ENCODE measurements around the gene RNASE13. TPM values are rescaled to one million over a fixed set of nuclear protein-coding genes. Genes with fewer than 3 reads are reported as not detected.

The RNASE13 gene
- total RNA-seq, 4 donors from 2014 or later: not detected

DNA sequence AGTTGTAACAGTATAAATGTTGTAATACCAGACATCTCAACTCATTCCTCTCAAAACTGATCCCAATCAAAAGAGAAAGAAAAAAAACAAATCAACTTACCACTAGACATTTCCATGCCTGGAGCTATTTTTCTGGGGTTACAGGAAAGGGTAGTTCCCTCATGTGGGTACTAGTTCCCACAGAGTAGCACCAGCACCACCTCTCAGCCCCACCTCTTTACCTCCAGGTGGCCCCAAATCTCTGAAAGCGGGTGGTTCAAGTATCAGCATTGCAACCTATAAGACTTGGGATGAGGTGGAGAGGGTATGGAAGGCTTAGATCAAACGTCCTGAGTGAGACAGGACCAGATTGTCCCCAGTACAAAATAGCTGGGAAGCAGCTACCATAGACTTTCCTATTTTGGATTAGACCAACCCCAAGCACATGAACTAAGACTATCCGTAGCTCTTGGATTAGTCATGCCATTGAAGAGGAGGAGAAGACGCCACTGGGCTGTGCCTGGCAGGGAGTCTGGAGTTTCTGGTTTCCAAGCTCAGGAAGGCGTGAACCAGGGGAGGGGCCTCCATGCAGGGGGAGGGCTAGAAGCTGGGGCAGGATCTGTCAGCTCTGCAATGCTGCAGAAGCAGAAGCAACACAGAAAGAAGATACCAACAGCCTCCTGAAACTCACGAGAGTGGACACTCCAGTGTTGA lies 35.8 kb downstream of the RNASE13 start, which contains the start of gene SLC39A2:
TSS of gene SLC39A2 (plus strand) at position 620 of the 693 bp plus-strand sequence. CDS start 154 bp downstream, outside the sequence.
- intact Hi-C loops (cut with DNase I; ENCODE audit: low total_unique reads): no loop called here
- H3K4me3 ChIP-seq (ENCODE audit: low read depth, poor library complexity, severe bottlenecking): no peak within 1 kb of the TSS
- TF ChIP-seq, protein P1, sequence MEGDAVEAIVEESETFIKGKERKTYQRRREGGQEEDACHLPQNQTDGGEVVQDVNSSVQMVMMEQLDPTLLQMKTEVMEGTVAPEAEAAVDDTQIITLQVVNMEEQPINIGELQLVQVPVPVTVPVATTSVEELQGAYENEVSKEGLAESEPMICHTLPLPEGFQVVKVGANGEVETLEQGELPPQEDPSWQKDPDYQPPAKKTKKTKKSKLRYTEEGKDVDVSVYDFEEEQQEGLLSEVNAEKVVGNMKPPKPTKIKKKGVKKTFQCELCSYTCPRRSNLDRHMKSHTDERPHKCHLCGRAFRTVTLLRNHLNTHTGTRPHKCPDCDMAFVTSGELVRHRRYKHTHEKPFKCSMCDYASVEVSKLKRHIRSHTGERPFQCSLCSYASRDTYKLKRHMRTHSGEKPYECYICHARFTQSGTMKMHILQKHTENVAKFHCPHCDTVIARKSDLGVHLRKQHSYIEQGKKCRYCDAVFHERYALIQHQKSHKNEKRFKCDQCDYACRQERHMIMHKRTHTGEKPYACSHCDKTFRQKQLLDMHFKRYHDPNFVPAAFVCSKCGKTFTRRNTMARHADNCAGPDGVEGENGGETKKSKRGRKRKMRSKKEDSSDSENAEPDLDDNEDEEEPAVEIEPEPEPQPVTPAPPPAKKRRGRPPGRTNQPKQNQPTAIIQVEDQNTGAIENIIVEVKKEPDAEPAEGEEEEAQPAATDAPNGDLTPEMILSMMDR (IDR thresholded peaks at IDR 0.05): no peak
- TF ChIP-seq POLR2A (IDR thresholded peaks at IDR 0.05): no peak
- 21 to 32% methylated on average over 6 of the region's 6 CpGs for WGBS, 2 donors
- DNase-seq (ENCODE audit: low spot score in 2 of 2): peak; percentile 86 to 91

DNA sequence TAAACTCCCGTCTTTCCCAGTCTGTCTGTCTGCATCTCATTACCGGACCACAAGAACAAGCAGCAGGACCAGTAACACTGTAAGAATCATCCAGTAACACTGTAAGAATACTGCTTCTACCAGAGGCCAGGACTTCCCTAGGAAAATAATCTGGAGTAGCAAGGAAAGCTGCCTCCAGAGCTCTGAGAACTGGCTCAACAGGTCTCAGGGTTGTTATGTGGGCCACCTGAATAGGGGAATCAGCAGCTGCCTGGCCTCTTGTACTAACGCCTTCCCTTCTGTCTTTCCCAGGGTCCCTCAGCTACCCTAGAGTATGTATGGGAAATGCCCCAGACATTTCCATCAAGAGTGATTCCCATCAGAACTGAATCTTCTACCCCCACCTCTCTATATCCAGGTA lies 36.5 kb downstream of the RNASE13 start:
- WGBS, 2 donors: 32 to 40% methylated on average over 3 of the region's 3 CpGs
- no peak overlapping the region for H3K4me3 ChIP-seq (ENCODE audit: low read depth, poor library complexity, severe bottlenecking)
- DNase-seq (ENCODE audit: low spot score in 2 of 2): no peak
- no peak for TF ChIP-seq POLR2A (IDR thresholded peaks at IDR 0.05)
- TF ChIP-seq, protein P1 (IDR thresholded peaks at IDR 0.05): no peak
- intact Hi-C loops (cut with DNase I; ENCODE audit: low total_unique reads): no loop called here

DNA sequence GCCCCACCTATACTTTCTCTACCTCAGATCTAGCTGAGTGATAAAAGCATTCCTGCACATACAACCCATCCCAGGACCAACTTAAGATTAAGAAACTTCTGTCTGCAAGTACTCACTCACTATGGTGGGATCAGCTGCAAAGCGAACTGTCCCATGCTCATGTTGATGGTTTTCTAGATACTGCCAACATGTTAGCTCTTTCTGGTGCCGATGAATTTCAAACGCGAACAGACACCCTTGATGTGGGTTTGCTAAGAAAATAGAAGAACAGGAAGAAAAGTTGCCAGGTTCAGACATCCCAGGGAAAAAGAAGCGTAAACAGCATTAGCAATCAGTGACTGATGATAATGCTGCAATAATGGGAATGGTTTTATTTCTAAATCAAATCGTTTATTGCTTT lies 37.0 kb downstream of the RNASE13 start:
- no peak for TF ChIP-seq POLR2A (IDR thresholded peaks at IDR 0.05)
- TF ChIP-seq, protein P1 (IDR thresholded peaks at IDR 0.05): no peak
- no peak for DNase-seq (ENCODE audit: low spot score in 2 of 2)
- no peak overlapping the region for H3K4me3 ChIP-seq (ENCODE audit: low read depth, poor library complexity, severe bottlenecking)
- intact Hi-C loops (cut with DNase I; ENCODE audit: low total_unique reads): no loop called here
- 64 to 73% methylated on average over 6 of the region's 6 CpGs for WGBS, 2 donors

DNA sequence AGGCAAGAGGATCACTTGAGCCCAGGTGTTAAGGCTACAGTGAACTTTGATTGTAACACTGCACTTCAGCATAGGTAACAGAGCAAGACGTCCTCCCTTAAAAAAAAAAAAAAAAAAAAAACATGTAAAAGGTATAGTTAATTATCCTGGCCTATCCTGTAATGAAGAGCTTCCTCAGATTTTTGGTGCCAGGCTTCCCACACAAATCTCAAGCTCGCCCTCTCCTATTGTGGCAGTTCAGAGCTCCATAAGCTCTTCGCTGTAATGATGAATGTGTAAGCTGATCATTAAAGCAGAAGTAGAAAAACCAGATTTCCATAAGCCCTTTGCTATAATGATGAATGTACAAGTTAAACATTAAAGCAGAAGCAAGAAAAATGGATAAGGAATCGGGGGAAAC lies 37.5 kb downstream of the RNASE13 start:
- no peak for DNase-seq (ENCODE audit: low spot score in 2 of 2)
- WGBS, 2 donors: 63 to 65% methylated on average over 4 of the region's 4 CpGs
- H3K4me3 ChIP-seq (ENCODE audit: low read depth, poor library complexity, severe bottlenecking): no peak overlapping the region
- no peak for TF ChIP-seq POLR2A (IDR thresholded peaks at IDR 0.05)
- TF ChIP-seq, protein P1 (IDR thresholded peaks at IDR 0.05): no peak
- intact Hi-C loops (cut with DNase I; ENCODE audit: low total_unique reads): no loop called here

DNA sequence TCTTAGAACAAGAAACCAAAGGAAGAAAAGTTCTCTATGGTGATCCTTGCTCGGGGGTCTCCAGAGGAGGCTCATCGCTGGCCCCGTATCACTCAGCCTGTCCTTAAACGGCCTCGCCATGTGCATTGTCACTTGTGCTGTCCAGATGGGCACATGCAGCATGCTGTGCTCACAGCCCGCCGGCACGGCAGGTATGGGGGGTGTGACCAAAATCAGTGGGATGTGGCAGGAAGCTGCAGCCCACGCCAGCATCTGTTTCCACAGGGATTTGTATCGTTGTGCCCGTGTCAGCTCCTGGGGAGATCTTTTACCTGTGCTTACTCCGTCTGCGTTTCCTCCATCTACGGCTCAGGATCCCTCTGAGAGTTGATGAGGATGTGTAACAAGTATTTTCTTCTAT lies 38.1 kb downstream of the RNASE13 start:
- no peak overlapping the region for H3K4me3 ChIP-seq (ENCODE audit: low read depth, poor library complexity, severe bottlenecking)
- 88 to 89% methylated on average over 14 of the region's 14 CpGs for whole genome bisulfite sequencing, 2 donors
- no peak for DNase-seq (ENCODE audit: low spot score in 2 of 2)
- no peak for TF ChIP-seq POLR2A (IDR thresholded peaks at IDR 0.05)
- TF ChIP-seq, protein P1 (IDR thresholded peaks at IDR 0.05): no peak
- intact Hi-C loops (cut with DNase I; ENCODE audit: low total_unique reads): no loop called here
